ENCODE data around the gene ARID1B. TPM values are rescaled to one million over a fixed set of nuclear protein-coding genes. Genes with fewer than 3 reads are reported as not detected.

The ARID1B gene
- total RNA-seq, 1 experiment from 2014 or later: 42.8 TPM

- Histone ChIP-seq H3K4me1 (replicated peaks; ENCODE audit: insufficient read depth) (no peaks in the 10 kb centered on the region), H4K20me1 (ENCODE audit: insufficient read depth) (peaks cover 9% of the 10 kb centered on the region; the same call in 1 of the 2 replicates), H3K36me3 (ENCODE audit: low read depth) (no peaks in the 10 kb centered on the region), H2AFZ (no peak overlapping the region), H3K27ac (no peak overlapping the region), H3K27me3 (ENCODE audit: insufficient read depth, low read depth) (no peaks in the 10 kb centered on the region), H3K4me2 (no peak overlapping the region), H3K4me3 (no peak overlapping the region), H3F3A (ENCODE audit: insufficient read depth, low read depth) (no peaks in the 10 kb centered on the region), H3K9me3 (ENCODE audit: insufficient read depth, low read depth) (no peaks in the 10 kb centered on the region), H3K79me2 (ENCODE audit: low read depth) (peaks cover 85% of the 10 kb centered on the region), H3K9me2 (ENCODE audit: insufficient read depth) (no peaks in the 10 kb centered on the region)
- DNase-seq: no peak
- intact Hi-C loops (cut with micrococcal nuclease; ENCODE audit: unreplicated experiment): no loop called here
- BruUV-seq (replicated peaks): no TSS peak
- TF ChIP-seq EZH2 (IDR thresholded peaks at IDR 0.05; ENCODE audit: low read depth) (no peak), CTCF (conservative IDR thresholded peaks at IDR 0.05) (no peak)
- ChIA-PET POLR2A (ENCODE audit: unreplicated experiment) (no interaction called here), CTCF (no interaction called here)
Measured at GRCh38 chr6:156803353-156803752, 26.2 kb downstream of the ARID1B start.

- H2AFZ ChIP-seq: no peak overlapping the region
- no peaks in the 10 kb centered on the region for H3K27me3 ChIP-seq (ENCODE audit: insufficient read depth, low read depth)
- DNase-seq: no peak
- no peak overlapping the region for H3K27ac ChIP-seq
- peaks cover 89% of the 10 kb centered on the region for H3K79me2 ChIP-seq (ENCODE audit: low read depth)
- ChIA-PET POLR2A (ENCODE audit: unreplicated experiment) (interaction anchor here (0.7 kb wide), 1 partner anchor 36 kb away, joined by 3 read pairs; no protein-coding TSS in a partner anchor), CTCF (no interaction called here)
- H3F3A ChIP-seq (ENCODE audit: insufficient read depth, low read depth): no peaks in the 10 kb centered on the region
- H4K20me1 ChIP-seq (ENCODE audit: insufficient read depth): peaks cover 9% of the 10 kb centered on the region; the same call in 1 of the 2 replicates
- H3K4me1 ChIP-seq (replicated peaks; ENCODE audit: insufficient read depth): no peaks in the 10 kb centered on the region
- intact Hi-C loops (cut with micrococcal nuclease; ENCODE audit: unreplicated experiment): no loop called here
- TF ChIP-seq EZH2 (IDR thresholded peaks at IDR 0.05; ENCODE audit: low read depth) (no peak), CTCF (conservative IDR thresholded peaks at IDR 0.05) (no peak)
- no peaks in the 10 kb centered on the region for H3K9me2 ChIP-seq (ENCODE audit: insufficient read depth)
- H3K4me2 ChIP-seq: no peak overlapping the region
- no peak overlapping the region for H3K4me3 ChIP-seq
- no peaks in the 10 kb centered on the region for H3K36me3 ChIP-seq (ENCODE audit: low read depth)
- no TSS peak for BruUV-seq (replicated peaks)
- H3K9me3 ChIP-seq (ENCODE audit: insufficient read depth, low read depth): no peaks in the 10 kb centered on the region
Measured at GRCh38 chr6:156804402-156804801, 27.2 kb downstream of the ARID1B start.

GRCh38 chr6:156806155-156806554, 29.0 kb downstream of the ARID1B start:
- TF ChIP-seq CTCF (conservative IDR thresholded peaks at IDR 0.05): no peak
- TF ChIP-seq EZH2 (IDR thresholded peaks at IDR 0.05; ENCODE audit: low read depth): no peak
- H3K9me2 ChIP-seq (ENCODE audit: insufficient read depth): no peaks in the 10 kb centered on the region
- H3K27me3 ChIP-seq (ENCODE audit: insufficient read depth, low read depth): no peaks in the 10 kb centered on the region
- no peaks in the 10 kb centered on the region for H3K4me1 ChIP-seq (replicated peaks; ENCODE audit: insufficient read depth)
- CTCF ChIA-PET: no interaction called here
- H3K27ac ChIP-seq: no peak overlapping the region
- POLR2A ChIA-PET (ENCODE audit: unreplicated experiment): interaction anchor here (0.7 kb wide), 1 partner anchor 26 kb away, joined by 3 read pairs; no protein-coding TSS in a partner anchor
- no peak for DNase-seq
- H3K79me2 ChIP-seq (ENCODE audit: low read depth): peaks cover 90% of the 10 kb centered on the region
- intact Hi-C loops (cut with micrococcal nuclease; ENCODE audit: unreplicated experiment): no loop called here
- no peak overlapping the region for H3K4me3 ChIP-seq
- H3K36me3 ChIP-seq (ENCODE audit: low read depth): no peaks in the 10 kb centered on the region
- H3K9me3 ChIP-seq (ENCODE audit: insufficient read depth, low read depth): 0 out of 2 replicates have a peak, but pooled peaks cover 5% of the 10 kb centered on the region
- no peaks in the 10 kb centered on the region for H3F3A ChIP-seq (ENCODE audit: insufficient read depth, low read depth)
- no TSS peak for BruUV-seq (replicated peaks)
- no peak overlapping the region for H2AFZ ChIP-seq
- no peak overlapping the region for H3K4me2 ChIP-seq
- H4K20me1 ChIP-seq (ENCODE audit: insufficient read depth): peaks cover 9% of the 10 kb centered on the region; the same call in 1 of the 2 replicates

Data from PC-9 (cell line).